ENCODE measurements around the gene COL1A1. TPM values are rescaled to one million over a fixed set of nuclear protein-coding genes. Genes with fewer than 3 reads are reported as not detected.

Gene COL1A1
- polyA plus RNA-seq, 1 donor (not counting 4 experiments of a cell fraction or from before 2014, with no cell fraction given), result 0.55 TPM

DNA sequence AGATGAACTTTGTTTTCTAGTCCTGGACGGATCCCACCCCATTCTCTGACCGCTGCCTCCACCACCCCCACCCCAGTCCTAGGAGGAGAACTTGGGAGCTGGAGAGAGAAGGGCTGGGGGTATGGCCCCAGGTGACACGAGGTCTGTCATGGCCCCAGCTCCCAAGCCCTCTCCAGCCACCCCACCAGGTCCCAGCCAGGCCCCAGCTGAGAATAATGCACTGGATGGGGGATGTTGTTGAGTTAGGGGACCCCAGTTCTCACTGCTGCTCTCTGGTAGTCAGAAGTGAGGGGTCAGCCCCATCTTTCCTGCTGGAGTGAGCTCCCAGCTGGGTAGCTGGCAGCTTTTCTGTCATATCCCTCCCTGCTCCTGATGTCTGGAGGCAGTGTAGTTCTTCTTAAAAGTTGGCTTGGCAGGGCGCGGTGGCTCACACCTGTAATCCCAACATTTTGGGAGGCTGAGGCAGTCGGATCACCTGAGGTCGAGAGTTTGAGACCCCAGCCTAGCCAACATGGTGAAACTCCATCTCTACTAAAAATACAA is 4.6 kb upstream of the COL1A1 start:
- Histone ChIP-seq H3K27me3 (ENCODE audit: control insufficient read depth, extremely low read depth, insufficient read depth, low read length) (peaks cover 45% of the 10 kb centered on the region), H3K79me2 (ENCODE audit: control insufficient read depth, insufficient read depth, low read length) (no peaks in the 10 kb centered on the region), H3K27ac (ENCODE audit: control insufficient read depth, insufficient read depth, low read length) (no peak overlapping the region), H3K4me3 (ENCODE audit: control insufficient read depth in 2 of 3, extremely low read depth in 1 of 3, insufficient read depth in 2 of 3, low read depth in 1 of 3, low read length in 3 of 3) (no peak overlapping the region), H3K9ac (ENCODE audit: control insufficient read depth, extremely low read depth, insufficient read depth, low read length) (no peak overlapping the region), H4K20me1 (ENCODE audit: control insufficient read depth, extremely low read depth, insufficient read depth, low read length) (no peaks in the 10 kb centered on the region), H3K36me3 (ENCODE audit: control insufficient read depth in 2 of 2, extremely low read depth in 1 of 2, insufficient read depth in 2 of 2, low read length in 2 of 2) (no peaks in the 10 kb centered on the region), H3K9me3 (ENCODE audit: control insufficient read depth, low read depth, low read length) (no peaks in the 10 kb centered on the region), H2AFZ (ENCODE audit: control insufficient read depth, low read length) (no peak overlapping the region), H3K4me2 (ENCODE audit: control insufficient read depth, extremely low read depth, insufficient read depth, low read depth, low read length) (no peak overlapping the region), H3K4me1 (ENCODE audit: control insufficient read depth, extremely low read depth, insufficient read depth, low read length) (peaks cover 10% of the 10 kb centered on the region), H3K9me1 (ENCODE audit: control insufficient read depth, extremely low read depth, insufficient read depth, low read length) (no peaks in the 10 kb centered on the region)
- TF ChIP-seq EZH2 (IDR thresholded peaks at IDR 0.05; ENCODE audit: low read length), result no peak
- TF ChIP-seq, protein P1, sequence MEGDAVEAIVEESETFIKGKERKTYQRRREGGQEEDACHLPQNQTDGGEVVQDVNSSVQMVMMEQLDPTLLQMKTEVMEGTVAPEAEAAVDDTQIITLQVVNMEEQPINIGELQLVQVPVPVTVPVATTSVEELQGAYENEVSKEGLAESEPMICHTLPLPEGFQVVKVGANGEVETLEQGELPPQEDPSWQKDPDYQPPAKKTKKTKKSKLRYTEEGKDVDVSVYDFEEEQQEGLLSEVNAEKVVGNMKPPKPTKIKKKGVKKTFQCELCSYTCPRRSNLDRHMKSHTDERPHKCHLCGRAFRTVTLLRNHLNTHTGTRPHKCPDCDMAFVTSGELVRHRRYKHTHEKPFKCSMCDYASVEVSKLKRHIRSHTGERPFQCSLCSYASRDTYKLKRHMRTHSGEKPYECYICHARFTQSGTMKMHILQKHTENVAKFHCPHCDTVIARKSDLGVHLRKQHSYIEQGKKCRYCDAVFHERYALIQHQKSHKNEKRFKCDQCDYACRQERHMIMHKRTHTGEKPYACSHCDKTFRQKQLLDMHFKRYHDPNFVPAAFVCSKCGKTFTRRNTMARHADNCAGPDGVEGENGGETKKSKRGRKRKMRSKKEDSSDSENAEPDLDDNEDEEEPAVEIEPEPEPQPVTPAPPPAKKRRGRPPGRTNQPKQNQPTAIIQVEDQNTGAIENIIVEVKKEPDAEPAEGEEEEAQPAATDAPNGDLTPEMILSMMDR (optimal IDR thresholded peaks at IDR 0.05 in 1 of 3, IDR thresholded peaks at IDR 0.05 in 1 of 3, conservative IDR thresholded peaks at IDR 0.05 in 1 of 3; ENCODE audit: extremely low read depth in 1 of 3, insufficient read depth in 2 of 3, low read length in 3 of 3), result no peak
- FAIRE-seq (no peak), DNase-seq (ENCODE audit: low read depth, low spot score) (no peak)
- dilution Hi-C loops (cut with MboI; ENCODE audit: extremely low pct_ligation_motif_present, low sequenced_read_pairs), result no loop called here

DNA sequence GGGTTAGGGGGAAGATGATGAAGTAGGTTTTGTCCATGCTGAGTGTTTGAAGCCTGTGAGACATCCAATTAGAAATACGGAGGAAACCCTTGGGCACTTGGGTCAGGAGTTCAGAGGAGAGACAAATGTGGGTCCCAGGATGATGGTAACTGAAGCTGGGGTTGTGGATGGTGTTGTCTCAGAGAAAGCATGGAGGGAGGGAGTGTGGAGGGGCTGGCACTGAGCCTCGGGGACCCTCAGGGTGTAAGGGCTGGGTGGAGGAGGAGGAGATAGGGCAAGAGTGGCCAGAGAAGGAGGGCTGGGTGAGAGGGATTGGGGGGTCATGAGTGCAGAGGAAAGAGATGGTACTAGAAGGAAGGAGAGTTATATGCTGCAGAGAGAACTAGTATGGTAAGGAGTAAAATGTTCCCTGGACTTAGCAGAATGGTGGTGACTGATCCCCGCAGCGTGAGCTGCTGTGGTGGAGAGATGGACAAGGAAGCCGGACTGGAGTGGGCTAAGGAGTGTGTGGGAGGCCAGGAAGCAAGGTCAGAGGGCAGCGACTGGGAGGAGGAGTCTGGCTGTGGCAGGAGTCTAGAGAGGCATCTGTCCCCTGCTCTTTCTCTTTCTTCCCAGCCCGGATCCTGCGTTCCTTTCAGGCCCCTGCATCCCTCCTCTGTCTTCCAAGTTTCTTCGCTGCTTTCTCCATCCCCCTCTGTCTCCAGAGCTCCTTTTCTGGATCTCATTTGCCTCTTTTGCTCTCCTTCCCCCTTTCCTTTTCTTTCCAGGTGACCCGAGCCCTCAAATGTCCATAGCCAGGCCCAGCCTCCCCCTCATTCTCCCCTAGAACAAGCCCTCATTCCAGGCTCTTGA is 3.9 kb upstream of the COL1A1 start:
- Histone ChIP-seq H3K4me3 (ENCODE audit: control insufficient read depth in 2 of 3, extremely low read depth in 1 of 3, insufficient read depth in 2 of 3, low read depth in 1 of 3, low read length in 3 of 3) (no peak overlapping the region), H3K4me2 (ENCODE audit: control insufficient read depth, extremely low read depth, insufficient read depth, low read depth, low read length) (no peak overlapping the region), H3K9me1 (ENCODE audit: control insufficient read depth, extremely low read depth, insufficient read depth, low read length) (no peaks in the 10 kb centered on the region), H3K27me3 (ENCODE audit: control insufficient read depth, extremely low read depth, insufficient read depth, low read length) (peaks cover 52% of the 10 kb centered on the region), H3K9ac (ENCODE audit: control insufficient read depth, extremely low read depth, insufficient read depth, low read length) (no peak overlapping the region), H3K9me3 (ENCODE audit: control insufficient read depth, low read depth, low read length) (no peaks in the 10 kb centered on the region), H3K4me1 (ENCODE audit: control insufficient read depth, extremely low read depth, insufficient read depth, low read length) (peaks cover 7% of the 10 kb centered on the region), H3K79me2 (ENCODE audit: control insufficient read depth, insufficient read depth, low read length) (no peaks in the 10 kb centered on the region), H2AFZ (ENCODE audit: control insufficient read depth, low read length) (no peak overlapping the region), H3K27ac (ENCODE audit: control insufficient read depth, insufficient read depth, low read length) (no peak overlapping the region), H4K20me1 (ENCODE audit: control insufficient read depth, extremely low read depth, insufficient read depth, low read length) (no peaks in the 10 kb centered on the region), H3K36me3 (ENCODE audit: control insufficient read depth in 2 of 2, extremely low read depth in 1 of 2, insufficient read depth in 2 of 2, low read length in 2 of 2) (no peaks in the 10 kb centered on the region)
- no peak for FAIRE-seq
- no peak for DNase-seq (ENCODE audit: low read depth, low spot score)
- dilution Hi-C loops (cut with MboI; ENCODE audit: extremely low pct_ligation_motif_present, low sequenced_read_pairs), result no loop called here
- TF ChIP-seq, protein P1 (optimal IDR thresholded peaks at IDR 0.05 in 1 of 3, IDR thresholded peaks at IDR 0.05 in 1 of 3, conservative IDR thresholded peaks at IDR 0.05 in 1 of 3; ENCODE audit: extremely low read depth in 1 of 3, insufficient read depth in 2 of 3, low read length in 3 of 3), result no peak

Measured in keratinocyte (primary cell).